Coronary artery (tissue), 2 donors: Measurements from ENCODE around the gene ST7L.

Experiments
- DNase-seq: peaks from one replicate; pipeline ENCODE4 v3.0.0-alpha.2; 2017; ENCODE audit warnings: low spot score
- H3K27ac ChIP-seq, 2 donors: fragments of 200-600 bp; sonication (generic); one replicate each; pipeline ENCODE4 v1.5.1; 2016 to 2019
- H3K4me3 ChIP-seq: fragments of 200-600 bp; sonication (generic); 2 replicates; pipeline ENCODE4 v1.5.1; 2016; ENCODE audit warnings: mild to moderate bottlenecking, moderate library complexity
- TF ChIP-seq, protein P1 (sequence below): fragments of 200-600 bp; sonication (generic); IDR thresholded peaks from one replicate; pipeline ENCODE4 v1.5.1; 2019; ENCODE audit warnings: antibody characterized with exemption

Gene ST7L

DNA sequence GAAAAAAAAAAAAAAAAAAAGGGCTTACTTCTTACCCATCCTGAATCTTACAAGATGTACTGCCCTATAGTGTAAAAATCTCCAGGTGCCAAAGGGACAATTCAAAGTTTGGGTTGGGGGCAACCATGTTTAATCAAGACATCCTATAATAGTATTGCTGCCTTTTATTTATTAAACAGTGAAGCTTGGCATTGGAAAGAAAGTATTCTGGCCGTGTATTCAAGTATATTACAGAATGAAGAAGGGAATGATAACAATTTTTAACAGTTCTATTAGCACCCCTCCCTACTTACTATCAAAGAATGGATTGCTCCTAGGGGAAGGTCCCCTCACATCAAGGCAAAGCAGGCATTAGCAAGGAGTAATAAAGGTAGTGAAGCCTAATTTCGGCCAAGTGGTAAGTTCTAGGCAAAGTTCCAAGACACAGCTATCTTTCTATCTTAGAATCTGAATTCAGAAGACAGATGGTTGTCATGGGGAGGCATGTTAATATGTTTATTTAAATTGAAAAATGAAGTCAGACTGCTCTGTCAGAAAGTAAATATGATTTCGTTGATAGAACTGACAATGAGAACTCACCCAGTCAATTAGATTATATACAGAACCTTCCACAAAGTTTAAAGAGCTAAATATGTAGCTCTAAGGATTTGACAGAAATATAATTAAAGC is 24.6 kb downstream of the ST7L start:
- DNase-seq: no peak
- Histone ChIP-seq H3K27ac (no peak overlapping the region), H3K4me3 (no peak overlapping the region)
- TF ChIP-seq, protein P1, sequence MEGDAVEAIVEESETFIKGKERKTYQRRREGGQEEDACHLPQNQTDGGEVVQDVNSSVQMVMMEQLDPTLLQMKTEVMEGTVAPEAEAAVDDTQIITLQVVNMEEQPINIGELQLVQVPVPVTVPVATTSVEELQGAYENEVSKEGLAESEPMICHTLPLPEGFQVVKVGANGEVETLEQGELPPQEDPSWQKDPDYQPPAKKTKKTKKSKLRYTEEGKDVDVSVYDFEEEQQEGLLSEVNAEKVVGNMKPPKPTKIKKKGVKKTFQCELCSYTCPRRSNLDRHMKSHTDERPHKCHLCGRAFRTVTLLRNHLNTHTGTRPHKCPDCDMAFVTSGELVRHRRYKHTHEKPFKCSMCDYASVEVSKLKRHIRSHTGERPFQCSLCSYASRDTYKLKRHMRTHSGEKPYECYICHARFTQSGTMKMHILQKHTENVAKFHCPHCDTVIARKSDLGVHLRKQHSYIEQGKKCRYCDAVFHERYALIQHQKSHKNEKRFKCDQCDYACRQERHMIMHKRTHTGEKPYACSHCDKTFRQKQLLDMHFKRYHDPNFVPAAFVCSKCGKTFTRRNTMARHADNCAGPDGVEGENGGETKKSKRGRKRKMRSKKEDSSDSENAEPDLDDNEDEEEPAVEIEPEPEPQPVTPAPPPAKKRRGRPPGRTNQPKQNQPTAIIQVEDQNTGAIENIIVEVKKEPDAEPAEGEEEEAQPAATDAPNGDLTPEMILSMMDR: no peak

DNA sequence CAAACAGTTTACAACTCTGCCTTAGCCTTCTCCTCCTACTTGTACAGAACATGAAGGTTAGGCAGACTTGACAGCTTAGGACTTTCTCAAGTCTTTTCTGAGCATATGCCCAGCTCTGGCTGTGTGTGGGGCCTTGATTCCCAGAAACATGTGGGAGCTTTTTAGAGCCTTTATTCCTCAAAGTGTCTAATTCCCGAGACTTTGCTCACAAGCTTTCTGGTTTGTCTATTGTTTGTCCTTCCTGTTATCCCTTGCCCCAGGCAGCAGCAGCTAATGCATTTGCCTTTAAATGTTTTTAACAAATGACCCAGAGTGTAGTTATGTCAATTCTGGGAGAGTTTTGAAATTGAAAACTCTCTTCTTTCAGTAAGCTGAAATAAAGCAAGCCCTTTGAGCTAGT is 29.2 kb downstream of the ST7L start:
- TF ChIP-seq, protein P1: no peak
- no peak overlapping the region for H3K27ac ChIP-seq
- no peak for DNase-seq
- no peak overlapping the region for H3K4me3 ChIP-seq

DNA sequence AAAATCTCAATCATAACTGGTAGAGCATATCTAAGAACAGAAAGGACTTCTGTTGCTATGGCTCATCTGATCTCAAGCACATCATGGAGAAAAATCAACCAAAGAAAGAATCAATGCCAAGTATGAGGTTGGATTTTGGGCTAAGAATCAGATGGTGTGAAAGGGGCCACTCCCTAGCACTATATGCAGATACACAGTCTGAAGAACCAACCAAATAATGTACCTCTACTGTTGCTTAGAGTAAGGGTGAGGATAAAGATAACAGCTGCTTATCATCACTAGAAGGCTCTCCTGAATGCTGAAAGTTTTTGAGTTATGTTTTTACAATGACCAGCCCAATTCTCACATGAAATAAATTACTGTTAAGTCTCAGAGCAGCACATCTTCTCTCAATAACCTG is 35.6 kb downstream of the ST7L start:
- Histone ChIP-seq H3K27ac (no peak overlapping the region), H3K4me3 (no peak overlapping the region)
- TF ChIP-seq, protein P1: no peak

DNA sequence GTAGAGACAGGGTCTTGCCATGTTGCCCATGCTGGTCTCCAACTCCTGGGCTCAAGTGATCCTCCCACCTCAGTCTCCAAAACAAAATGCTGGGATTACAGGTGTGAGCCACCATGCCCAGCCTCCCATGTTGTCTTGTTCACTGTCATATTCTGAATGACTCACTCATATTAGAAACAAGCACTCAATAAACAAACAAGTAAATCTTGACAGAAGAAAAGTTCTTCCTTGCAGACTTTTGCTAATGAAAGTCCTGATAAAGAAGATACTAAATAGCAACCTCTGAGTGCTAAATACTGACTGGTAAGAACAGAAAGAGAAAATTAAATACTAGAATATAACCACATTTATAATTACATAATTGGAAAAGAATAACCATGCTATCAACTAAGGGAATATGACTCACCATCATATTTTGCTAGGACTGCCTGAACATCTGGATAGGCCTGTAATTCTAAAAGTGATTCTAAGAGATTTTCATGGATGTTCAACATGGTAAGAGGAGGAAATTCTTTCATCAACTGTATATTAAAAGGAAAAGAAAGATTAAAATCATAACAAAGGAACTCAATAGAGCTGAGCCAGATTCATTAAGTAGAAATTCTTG is 37.3 kb downstream of the ST7L start:
- no peak overlapping the region for H3K27ac ChIP-seq
- H3K4me3 ChIP-seq: no peak overlapping the region
- DNase-seq: no peak
- TF ChIP-seq, protein P1: no peak

More for the DNA sequence above, 35.6 kb downstream of the ST7L start:
- no peak for DNase-seq

DNA sequence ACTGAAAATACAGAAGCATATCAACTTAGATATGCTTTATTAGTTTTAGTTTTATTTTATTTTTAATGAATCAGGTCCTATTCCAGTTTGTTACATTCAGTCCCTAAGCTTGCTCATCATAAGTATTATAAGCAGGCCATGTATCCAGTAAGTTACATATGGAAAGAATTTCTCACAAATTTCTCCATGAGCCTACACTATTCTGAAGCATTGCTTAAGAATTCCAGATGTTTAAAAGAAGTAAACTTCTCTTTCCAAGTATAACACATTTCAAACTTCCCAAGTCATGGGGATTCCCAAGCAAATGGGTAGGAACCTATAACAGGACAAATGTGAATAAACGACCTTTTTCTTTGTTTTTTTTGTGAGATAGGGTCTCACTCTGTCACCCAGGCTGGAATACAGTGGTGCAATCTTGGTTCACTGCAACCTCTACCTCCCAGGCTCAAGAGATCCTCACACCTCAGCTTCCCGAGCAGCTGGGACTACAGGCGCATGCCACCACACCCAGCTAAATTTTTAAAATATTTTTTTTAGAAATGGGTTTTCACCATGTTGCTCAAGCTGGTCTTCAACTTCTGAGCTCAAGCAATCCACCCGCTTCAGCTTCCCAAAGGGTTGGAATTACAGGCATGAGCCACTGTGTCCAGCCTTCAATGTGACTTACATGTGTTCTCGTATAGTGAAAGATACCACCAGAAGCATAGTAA is 39.0 kb downstream of the ST7L start:
- DNase-seq: no peak
- no peak overlapping the region for H3K4me3 ChIP-seq
- H3K27ac ChIP-seq: no peak overlapping the region
- TF ChIP-seq, protein P1: no peak

DNA sequence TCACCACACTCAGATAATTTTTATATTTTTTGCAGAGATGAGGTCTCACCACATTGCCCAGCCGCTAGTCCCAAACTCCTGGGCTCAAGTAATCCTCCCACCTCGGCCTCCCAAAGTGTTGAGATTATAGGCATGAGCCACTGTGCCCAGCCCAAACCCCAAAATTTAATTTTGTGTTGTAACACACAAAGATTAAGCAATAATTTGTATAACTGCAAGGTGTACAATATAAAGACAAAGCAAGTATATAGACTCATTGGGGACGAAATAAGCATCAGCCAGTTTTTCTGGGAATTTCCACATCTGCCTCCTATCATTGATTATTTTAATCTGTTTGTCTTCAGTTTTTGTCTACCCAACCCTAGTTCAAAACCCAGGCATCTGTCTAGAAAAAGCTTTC is 42.7 kb downstream of the ST7L start:
- Histone ChIP-seq H3K27ac (no peak overlapping the region), H3K4me3 (no peak overlapping the region)
- TF ChIP-seq, protein P1: no peak
- no peak for DNase-seq
